Neutrophil (primary cell): Measurements from ENCODE around the gene PDLIM7.
A peak's percentile ranks its signal among the peaks of the same experiment; 100 is the strongest.

Experiments used
- H3K27ac ChIP-seq: fragments of 200-600 bp; sonication (generic); 2 replicates; pipeline ENCODE4 v1.5.1; 2016; ENCODE audit warnings: mild to moderate bottlenecking, moderate library complexity
- H3K27me3 ChIP-seq: fragments of 200-600 bp; sonication (generic); 2 replicates; pipeline ENCODE4 v1.6.0; 2016; ENCODE audit warnings: mild to moderate bottlenecking
- H3K36me3 ChIP-seq: fragments of 200-600 bp; sonication (generic); 2 replicates; pipeline ENCODE4 v1.5.1; 2017
- H3K4me1 ChIP-seq, 2 experiments: fragments of 200-600 bp in 1 of 2; sonication (generic) in 1 of 2; 1 replicate in 1 of 2; 2 replicates in 1 of 2; pipeline versions ENCODE4 v1.5.1 to v1.6.1; 2013 to 2016; ENCODE audit warnings: low read depth in 1 of 2, low read length in 1 of 2, mild to moderate bottlenecking in 1 of 2, moderate library complexity in 1 of 2; ENCODE audit not compliant: control insufficient read depth in 1 of 2, insufficient read depth in 1 of 2
- H3K4me3 ChIP-seq, 2 experiments: fragments of 200-600 bp in 1 of 2; sonication (generic) in 1 of 2; 1 replicate in 1 of 2; 2 replicates in 1 of 2; pipeline ENCODE4 v1.5.1; 2013 to 2016; ENCODE audit warnings: low read depth in 1 of 2, low read length in 1 of 2, mild to moderate bottlenecking in 1 of 2, moderate library complexity in 1 of 2
- H3K9me3 ChIP-seq: fragments of 200-600 bp; sonication (generic); 2 replicates; pipeline ENCODE4 v1.5.1; 2016
- CTCF ChIP-seq: fragments of 200-600 bp; sonication (generic); IDR thresholded peaks from 2 replicates; pipeline ENCODE4 v1.5.1; 2016; ENCODE audit warnings: antibody characterized with exemption

The PDLIM7 gene

GRCh38 chr5:177514541-177514940, 17.1 kb upstream of the PDLIM7 start:
- H3K36me3 ChIP-seq, result peaks cover 38% of the 10 kb centered on the region
- H3K4me1 ChIP-seq, result peaks cover 47% of the 10 kb centered on the region in 2 experiments
- no peak overlapping the region for H3K4me3 ChIP-seq
- no peak overlapping the region for H3K27ac ChIP-seq
- H3K27me3 ChIP-seq, result no peaks in the 10 kb centered on the region
- no peak for TF ChIP-seq CTCF
- no peaks in the 10 kb centered on the region for H3K9me3 ChIP-seq

- Histone ChIP-seq H3K4me3 (no peak overlapping the region), H3K9me3 (no peaks in the 10 kb centered on the region), H3K27ac (peak overlapping the region; percentile 99), H3K36me3 (peaks cover 30% of the 10 kb centered on the region), H3K4me1 (peaks cover 47 to 55% of the 10 kb centered on the region in 2 experiments), H3K27me3 (no peaks in the 10 kb centered on the region)
- TF ChIP-seq CTCF, result no peak
Measured at GRCh38 chr5:177513500-177513899, 16.1 kb upstream of the PDLIM7 start.

- Histone ChIP-seq H3K27ac (peak overlapping the region; percentile 99), H3K27me3 (no peaks in the 10 kb centered on the region), H3K4me1 (peaks cover 47 to 61% of the 10 kb centered on the region in 2 experiments), H3K36me3 (peaks cover 35% of the 10 kb centered on the region), H3K4me3 (no peak overlapping the region), H3K9me3 (no peaks in the 10 kb centered on the region)
- no peak for TF ChIP-seq CTCF
Measured at GRCh38 chr5:177512736-177513380, 15.5 kb upstream of the PDLIM7 start.

GRCh38 chr5:177511796-177512675, 14.6 kb upstream of the PDLIM7 start:
- H3K9me3 ChIP-seq, result no peaks in the 10 kb centered on the region
- peaks cover 42% of the 10 kb centered on the region for H3K36me3 ChIP-seq
- no peaks in the 10 kb centered on the region for H3K27me3 ChIP-seq
- peak overlapping the region in 1 of 2 experiments; percentile 20 for H3K4me3 ChIP-seq
- H3K4me1 ChIP-seq, result peaks cover 48 to 63% of the 10 kb centered on the region in 2 experiments
- no peak for TF ChIP-seq CTCF
- H3K27ac ChIP-seq, result peak overlapping the region; percentile 99

- TF ChIP-seq CTCF, result no peak
- Histone ChIP-seq H3K27me3 (no peaks in the 10 kb centered on the region), H3K36me3 (peaks cover 51% of the 10 kb centered on the region), H3K4me1 (peaks cover 50 to 67% of the 10 kb centered on the region in 2 experiments), H3K27ac (peak overlapping the region; percentile 99), H3K9me3 (no peaks in the 10 kb centered on the region), H3K4me3 (peak overlapping the region; percentile 88 to 100)
Measured at GRCh38 chr5:177511181-177511580, 13.8 kb upstream of the PDLIM7 start.
